NCI-H82 (cell line): ENCODE results near the gene SBK1.
"Not testable (repeated sequence)": the region's sequence is repeated elsewhere in the genome, so short reads cannot be mapped to it uniquely, and the experiment has no call there.

Source experiments
- DNase-seq: peaks from one replicate; lab custom pipeline; 2025; lab: John Stamatoyannopoulos, UW

Gene SBK1

GRCh38 chr16:28291651-28292626 lies at the start of gene SBK1:
Gene SBK1, plus strand, starts transcription at chr16:28292525. Its CDS starts 24,867 bp downstream, at chr16:28317392.
- DNase-seq = peak; percentile 92

- not testable (repeated sequence) for DNase-seq
Measured at GRCh38 chr16:28249483-28249882, 42.8 kb upstream of the SBK1 start.

GRCh38 chr16:28250999-28251398 lies 41.3 kb upstream of the SBK1 start:
- no peak for DNase-seq

GRCh38 chr16:28254158-28254557 lies 38.2 kb upstream of the SBK1 start:
- DNase-seq = no peak

- DNase-seq = no peak
Measured at GRCh38 chr16:28255838-28256237, 36.5 kb upstream of the SBK1 start.

GRCh38 chr16:28257256-28257655 lies 35.1 kb upstream of the SBK1 start:
- no peak for DNase-seq

GRCh38 chr16:28258567-28258966 lies 33.8 kb upstream of the SBK1 start:
- peak; percentile 20 for DNase-seq

- no peak for DNase-seq
Measured at GRCh38 chr16:28259091-28259780, 33.1 kb upstream of the SBK1 start.

GRCh38 chr16:28259781-28260150 lies 32.6 kb upstream of the SBK1 start:
- no peak for DNase-seq

- no peak for DNase-seq
Measured at GRCh38 chr16:28260193-28260592, 32.1 kb upstream of the SBK1 start.

- DNase-seq = peak; percentile 54
Measured at GRCh38 chr16:28261942-28262341, 30.4 kb upstream of the SBK1 start.

- no peak for DNase-seq
Measured at GRCh38 chr16:28263305-28263704, 29.0 kb upstream of the SBK1 start.

GRCh38 chr16:28264656-28265055 lies 27.7 kb upstream of the SBK1 start:
- DNase-seq = peak; percentile 41

GRCh38 chr16:28265822-28266221 lies 26.5 kb upstream of the SBK1 start:
- DNase-seq = no peak

- DNase-seq = peak; percentile 91
Measured at GRCh38 chr16:28267356-28267755, 25.0 kb upstream of the SBK1 start.

GRCh38 chr16:28273511-28273910 lies 18.8 kb upstream of the SBK1 start:
- DNase-seq = no peak

GRCh38 chr16:28274676-28275075 lies 17.6 kb upstream of the SBK1 start:
- DNase-seq = no peak

GRCh38 chr16:28276301-28276700 lies 16.0 kb upstream of the SBK1 start:
- no peak for DNase-seq

- DNase-seq = peak; percentile 87
Measured at GRCh38 chr16:28277537-28278388, 14.6 kb upstream of the SBK1 start.

GRCh38 chr16:28279006-28279405 lies 13.3 kb upstream of the SBK1 start:
- no peak for DNase-seq

- DNase-seq = peak; percentile 93
Measured at GRCh38 chr16:28280881-28281836, 11.2 kb upstream of the SBK1 start.
